HepG2 (cell line): ENCODE data around the gene ALS2. TPM values are rescaled to one million over a fixed set of nuclear protein-coding genes. Genes with fewer than 3 reads are reported as not detected.

Experiments
- MAF1 ChIP-seq: sonication (generic); formaldehyde crosslinking; IDR thresholded peaks from 2 replicates; pipeline ENCODE4 v1.5.0; 2020; ENCODE audit warnings: missing genetic modification reagents, borderline replicate concordance
- MIER2 ChIP-seq: IDR thresholded peaks from 2 replicates; pipeline ENCODE4 v1.6.1; 2016; ENCODE audit warnings: missing biosample characterization, missing genetic modification reagents
- NR3C1 ChIP-seq: sonication (generic); formaldehyde crosslinking; IDR thresholded peaks from 2 replicates; pipeline ENCODE4 v1.4.0; 2020; ENCODE audit warnings: missing genetic modification reagents
- PRPF4 ChIP-seq: fragments of 200-400 bp; formaldehyde crosslinking; IDR thresholded peaks from 2 replicates; pipeline ENCODE4 v1.6.1; 2016; ENCODE audit warnings: low read length, low read depth; ENCODE audit not compliant: poor library complexity, severe bottlenecking
- RELA ChIP-seq: sonication (generic); formaldehyde crosslinking; IDR thresholded peaks from 2 replicates; pipeline ENCODE4 v1.4.0; 2020; ENCODE audit warnings: missing genetic modification reagents
- SRSF9 ChIP-seq: fragments of 200-400 bp; formaldehyde crosslinking; IDR thresholded peaks from 2 replicates; pipeline ENCODE4 v1.6.1; 2018; ENCODE audit warnings: borderline replicate concordance, mild to moderate bottlenecking, low read depth, low read length; ENCODE audit not compliant: insufficient read depth, poor library complexity, severe bottlenecking
- ZNF10 ChIP-seq: sonication (generic); formaldehyde crosslinking; IDR thresholded peaks from 2 replicates; pipeline ENCODE4 v1.4.0; 2020; ENCODE audit warnings: mild to moderate bottlenecking, low read depth, missing genetic modification reagents, borderline replicate concordance
- ZNF138 ChIP-seq: sonication (generic); formaldehyde crosslinking; IDR thresholded peaks from 2 replicates; pipeline ENCODE4 v1.5.0; 2020; ENCODE audit warnings: mild to moderate bottlenecking, low read depth, missing genetic modification reagents
- ZNF160 ChIP-seq: sonication (generic); formaldehyde crosslinking; IDR thresholded peaks from 2 replicates; pipeline ENCODE4 v1.8.0; 2022; ENCODE audit warnings: mild to moderate bottlenecking, inconsistent platforms, missing genetic modification reagents
- ZNF282 ChIP-seq: fragments of 450-650 bp; IDR thresholded peaks from 2 replicates; pipeline ENCODE4 v1.6.1; 2018; ENCODE audit not compliant: partially characterized antibody
- ZNF598 ChIP-seq: sonication (generic); formaldehyde crosslinking; IDR thresholded peaks from 2 replicates; pipeline ENCODE4 v1.5.1; 2020; ENCODE audit warnings: mild to moderate bottlenecking, missing genetic modification reagents, borderline replicate concordance
- polyA plus RNA-seq, 8 experiments: library from polyadenylated mRNA; depleted of rRNA in 3 of 8; stranded (reverse) in 7 of 8; unstranded in 1 of 8; fragments of >200 nt; fragmentation: Illumina TruSeq in 4 of 8; extraction: Trizol in 4 of 8; gene quantifications; 2 replicates each; pipeline versions ENCODE4 v1.2.1 to v1.2.3, GENCODE V29; 2011 to 2016; ENCODE audit warnings: low read depth in 4 of 8, missing spikeins in 1 of 8, mixed read lengths in 1 of 8; ENCODE audit not compliant: insufficient read depth in 1 of 8
- total RNA-seq, 5 experiments: library from RNA; depleted of rRNA; stranded (reverse); fragments of >200 nt; fragmentation: Illumina TruSeq; extraction: Trizol; gene quantifications; 2 replicates each; pipeline ENCODE4 v1.2.3, GENCODE V29; 2016; ENCODE audit warnings: low read depth in 1 of 5
- TF ChIP-seq, protein P1 (sequence below): sonication (generic); formaldehyde crosslinking; IDR thresholded peaks from 2 replicates; pipeline ENCODE4 v1.8.1; 2023; ENCODE audit warnings: mild to moderate bottlenecking, inconsistent platforms, moderate library complexity, missing genetic modification reagents, borderline replicate concordance
- TF ChIP-seq, protein P2 (sequence below): sonication (generic); formaldehyde crosslinking; IDR thresholded peaks from 2 replicates; pipeline ENCODE4 v1.4.0; 2020; ENCODE audit warnings: mild to moderate bottlenecking, missing genetic modification reagents, borderline replicate concordance
- TF ChIP-seq, protein P3 (sequence below), 2 experiments: sonication (generic) in 1 of 2; formaldehyde crosslinking in 1 of 2; IDR thresholded peaks; 2 replicates each; pipeline versions ENCODE4 v1.5.1 to v1.6.1; 2011 to 2020; ENCODE audit warnings: borderline replicate concordance in 1 of 2, low read depth in 1 of 2, low read length in 1 of 2, mild to moderate bottlenecking in 1 of 2, missing genetic modification reagents in 1 of 2, moderate library complexity in 1 of 2
- TF ChIP-seq, protein P4 (sequence below): sonication (generic); formaldehyde crosslinking; IDR thresholded peaks from 2 replicates; pipeline ENCODE4 v1.5.1; 2020; ENCODE audit warnings: mild to moderate bottlenecking, missing genetic modification reagents, borderline replicate concordance

Gene ALS2
- total and polyA plus RNA-seq, 2 of the 13 experiments (the other 11 are each of a cell fraction or from before 2014, with no cell fraction given), result 12.7 to 19.3 TPM

DNA sequence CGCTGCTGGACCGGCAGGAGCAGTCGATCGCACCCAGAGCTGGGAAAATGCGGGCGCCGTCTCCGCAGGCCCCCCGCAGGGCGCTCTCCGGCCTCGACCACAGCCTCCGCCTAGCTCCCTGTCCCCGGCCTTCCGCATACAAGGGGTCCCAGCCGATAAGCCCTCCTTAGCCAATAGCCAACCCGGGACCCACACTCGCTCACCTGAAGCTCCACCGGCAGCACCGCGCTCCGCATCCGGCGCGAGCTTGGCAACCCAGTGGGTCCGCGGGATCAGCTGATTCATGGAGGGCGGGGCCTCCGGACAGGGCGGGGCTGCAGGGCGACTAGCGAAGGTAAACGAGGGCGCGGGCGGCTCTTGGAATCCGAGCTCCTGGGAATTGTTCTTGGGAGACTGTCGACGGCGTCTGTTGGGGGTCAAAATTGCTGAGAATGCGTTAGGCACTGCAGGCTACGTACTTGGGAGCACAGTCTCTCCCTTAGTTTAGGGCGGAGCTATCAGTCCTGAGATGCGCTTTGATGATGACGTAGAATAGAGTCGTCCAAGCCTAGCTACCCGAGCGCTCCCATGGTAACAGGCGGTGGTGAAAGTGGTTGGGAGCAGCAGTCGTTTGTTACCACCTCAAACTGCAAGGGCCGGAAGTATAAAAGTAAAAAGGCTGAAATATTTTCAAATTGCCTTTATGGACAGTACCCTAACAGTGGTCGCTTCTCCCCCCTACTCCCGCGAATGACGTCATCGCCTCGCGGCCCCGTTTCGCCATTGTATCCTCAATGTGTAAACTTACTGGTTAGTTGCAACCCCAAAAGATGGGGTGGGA is at the start of gene ALS2 (continued):
- 0 out of 2 replicates have a peak, but pooled peaks have one; percentile 46 for TF ChIP-seq ZNF160
- no peak for TF ChIP-seq PRPF4
- peak; percentile 62; the same call in 1 of the 2 replicates for TF ChIP-seq MAF1 (CRISPR knock-in tag)
- TF ChIP-seq, protein P1, sequence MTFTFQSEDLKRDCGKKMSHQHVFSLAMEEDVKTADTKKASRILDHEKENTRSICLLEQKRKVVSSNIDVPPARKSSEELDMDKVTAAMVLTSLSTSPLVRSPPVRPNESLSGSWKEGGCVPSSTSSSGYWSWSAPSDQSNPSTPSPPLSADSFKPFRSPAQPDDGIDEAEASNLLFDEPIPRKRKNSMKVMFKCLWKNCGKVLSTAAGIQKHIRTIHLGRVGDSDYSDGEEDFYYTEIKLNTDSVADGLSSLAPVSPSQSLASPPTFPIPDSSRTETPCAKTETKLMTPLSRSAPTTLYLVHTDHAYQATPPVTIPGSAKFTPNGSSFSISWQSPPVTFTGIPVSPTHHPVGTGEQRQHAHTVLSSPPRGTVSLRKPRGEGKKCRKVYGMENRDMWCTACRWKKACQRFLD (CRISPR knock-in tag), result peak; percentile 38; the same call in 1 of the 2 replicates
- TF ChIP-seq, protein P2, sequence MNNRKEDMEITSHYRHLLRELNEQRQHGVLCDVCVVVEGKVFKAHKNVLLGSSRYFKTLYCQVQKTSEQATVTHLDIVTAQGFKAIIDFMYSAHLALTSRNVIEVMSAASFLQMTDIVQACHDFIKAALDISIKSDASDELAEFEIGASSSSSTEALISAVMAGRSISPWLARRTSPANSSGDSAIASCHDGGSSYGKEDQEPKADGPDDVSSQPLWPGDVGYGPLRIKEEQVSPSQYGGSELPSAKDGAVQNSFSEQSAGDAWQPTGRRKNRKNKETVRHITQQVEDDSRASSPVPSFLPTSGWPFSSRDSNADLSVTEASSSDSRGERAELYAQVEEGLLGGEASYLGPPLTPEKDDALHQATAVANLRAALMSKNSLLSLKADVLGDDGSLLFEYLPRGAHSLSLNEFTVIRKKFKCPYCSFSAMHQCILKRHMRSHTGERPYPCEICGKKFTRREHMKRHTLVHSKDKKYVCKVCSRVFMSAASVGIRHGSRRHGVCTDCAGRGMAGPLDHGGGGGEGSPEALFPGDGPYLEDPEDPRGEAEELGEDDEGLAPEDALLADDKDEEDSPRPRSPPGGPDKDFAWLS (CRISPR knock-in tag), result no peak
- no peak for TF ChIP-seq ZNF10 (CRISPR knock-in tag)
- peak; percentile 87; the same call in 1 of the 2 replicates for TF ChIP-seq RELA
- TF ChIP-seq, protein P3, sequence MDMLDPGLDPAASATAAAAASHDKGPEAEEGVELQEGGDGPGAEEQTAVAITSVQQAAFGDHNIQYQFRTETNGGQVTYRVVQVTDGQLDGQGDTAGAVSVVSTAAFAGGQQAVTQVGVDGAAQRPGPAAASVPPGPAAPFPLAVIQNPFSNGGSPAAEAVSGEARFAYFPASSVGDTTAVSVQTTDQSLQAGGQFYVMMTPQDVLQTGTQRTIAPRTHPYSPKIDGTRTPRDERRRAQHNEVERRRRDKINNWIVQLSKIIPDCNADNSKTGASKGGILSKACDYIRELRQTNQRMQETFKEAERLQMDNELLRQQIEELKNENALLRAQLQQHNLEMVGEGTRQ (IDR thresholded peaks at IDR 0.05; ENCODE audit: low read depth, low read length), result peak; percentile 47; the same call in 1 of the 2 replicates
- TF ChIP-seq, protein P3 (CRISPR knock-in tag; IDR thresholded peaks at IDR 0.05; ENCODE audit: borderline replicate concordance), result peak; percentile 88
- TF ChIP-seq SRSF9, result no peak
- no peak for TF ChIP-seq ZNF282
- TF ChIP-seq, protein P4, sequence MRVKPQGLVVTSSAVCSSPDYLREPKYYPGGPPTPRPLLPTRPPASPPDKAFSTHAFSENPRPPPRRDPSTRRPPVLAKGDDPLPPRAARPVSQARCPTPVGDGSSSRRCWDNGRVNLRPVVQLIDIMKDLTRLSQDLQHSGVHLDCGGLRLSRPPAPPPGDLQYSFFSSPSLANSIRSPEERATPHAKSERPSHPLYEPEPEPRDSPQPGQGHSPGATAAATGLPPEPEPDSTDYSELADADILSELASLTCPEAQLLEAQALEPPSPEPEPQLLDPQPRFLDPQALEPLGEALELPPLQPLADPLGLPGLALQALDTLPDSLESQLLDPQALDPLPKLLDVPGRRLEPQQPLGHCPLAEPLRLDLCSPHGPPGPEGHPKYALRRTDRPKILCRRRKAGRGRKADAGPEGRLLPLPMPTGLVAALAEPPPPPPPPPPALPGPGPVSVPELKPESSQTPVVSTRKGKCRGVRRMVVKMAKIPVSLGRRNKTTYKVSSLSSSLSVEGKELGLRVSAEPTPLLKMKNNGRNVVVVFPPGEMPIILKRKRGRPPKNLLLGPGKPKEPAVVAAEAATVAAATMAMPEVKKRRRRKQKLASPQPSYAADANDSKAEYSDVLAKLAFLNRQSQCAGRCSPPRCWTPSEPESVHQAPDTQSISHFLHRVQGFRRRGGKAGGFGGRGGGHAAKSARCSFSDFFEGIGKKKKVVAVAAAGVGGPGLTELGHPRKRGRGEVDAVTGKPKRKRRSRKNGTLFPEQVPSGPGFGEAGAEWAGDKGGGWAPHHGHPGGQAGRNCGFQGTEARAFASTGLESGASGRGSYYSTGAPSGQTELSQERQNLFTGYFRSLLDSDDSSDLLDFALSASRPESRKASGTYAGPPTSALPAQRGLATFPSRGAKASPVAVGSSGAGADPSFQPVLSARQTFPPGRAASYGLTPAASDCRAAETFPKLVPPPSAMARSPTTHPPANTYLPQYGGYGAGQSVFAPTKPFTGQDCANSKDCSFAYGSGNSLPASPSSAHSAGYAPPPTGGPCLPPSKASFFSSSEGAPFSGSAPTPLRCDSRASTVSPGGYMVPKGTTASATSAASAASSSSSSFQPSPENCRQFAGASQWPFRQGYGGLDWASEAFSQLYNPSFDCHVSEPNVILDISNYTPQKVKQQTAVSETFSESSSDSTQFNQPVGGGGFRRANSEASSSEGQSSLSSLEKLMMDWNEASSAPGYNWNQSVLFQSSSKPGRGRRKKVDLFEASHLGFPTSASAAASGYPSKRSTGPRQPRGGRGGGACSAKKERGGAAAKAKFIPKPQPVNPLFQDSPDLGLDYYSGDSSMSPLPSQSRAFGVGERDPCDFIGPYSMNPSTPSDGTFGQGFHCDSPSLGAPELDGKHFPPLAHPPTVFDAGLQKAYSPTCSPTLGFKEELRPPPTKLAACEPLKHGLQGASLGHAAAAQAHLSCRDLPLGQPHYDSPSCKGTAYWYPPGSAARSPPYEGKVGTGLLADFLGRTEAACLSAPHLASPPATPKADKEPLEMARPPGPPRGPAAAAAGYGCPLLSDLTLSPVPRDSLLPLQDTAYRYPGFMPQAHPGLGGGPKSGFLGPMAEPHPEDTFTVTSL (CRISPR knock-in tag), result 0 out of 2 replicates have a peak, but pooled peaks have one; percentile 2
- no peak; the same call in 1 of the 2 replicates for TF ChIP-seq ZNF138 (CRISPR knock-in tag)
- TF ChIP-seq ZNF598 (CRISPR knock-in tag), result peak; percentile 48; the same call in 1 of the 2 replicates
- TF ChIP-seq MIER2 (CRISPR knock-in tag), result no peak; the same call in 1 of the 2 replicates
- TF ChIP-seq NR3C1 (CRISPR knock-in tag), result no peak
